Measurements from ENCODE around the gene PCGF5.

DNA sequence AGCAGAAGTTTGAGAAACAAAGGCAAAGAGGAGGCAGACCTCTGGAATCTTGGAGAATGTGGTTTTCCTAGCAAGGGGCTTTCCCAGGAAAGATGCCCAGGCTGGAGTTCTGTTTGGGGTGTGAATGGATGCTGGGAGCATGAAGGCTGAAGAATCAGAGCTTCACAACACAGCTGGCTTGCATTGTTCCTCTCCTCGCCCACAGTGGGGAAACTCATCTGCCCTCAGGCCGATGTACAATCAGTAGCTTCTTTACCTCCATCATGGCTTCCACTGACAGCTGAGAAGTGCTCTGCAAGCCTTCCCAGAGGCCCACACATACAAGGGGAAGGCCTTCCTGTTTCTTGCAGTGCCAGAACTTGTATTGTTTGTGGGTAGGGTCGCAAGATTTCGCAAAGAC lies 98.9 kb downstream of the PCGF5 start:
- TF ChIP-seq CTCF (IDR thresholded peaks at IDR 0.05; ENCODE audit: insufficient read depth, low read length): no peak
- no peak for TF ChIP-seq GABPA (IDR thresholded peaks at IDR 0.05; ENCODE audit: low read depth)
- TF ChIP-seq POLR2AphosphoS5 (IDR thresholded peaks at IDR 0.05; ENCODE audit: low read depth): no peak
- TF ChIP-seq, protein P1, sequence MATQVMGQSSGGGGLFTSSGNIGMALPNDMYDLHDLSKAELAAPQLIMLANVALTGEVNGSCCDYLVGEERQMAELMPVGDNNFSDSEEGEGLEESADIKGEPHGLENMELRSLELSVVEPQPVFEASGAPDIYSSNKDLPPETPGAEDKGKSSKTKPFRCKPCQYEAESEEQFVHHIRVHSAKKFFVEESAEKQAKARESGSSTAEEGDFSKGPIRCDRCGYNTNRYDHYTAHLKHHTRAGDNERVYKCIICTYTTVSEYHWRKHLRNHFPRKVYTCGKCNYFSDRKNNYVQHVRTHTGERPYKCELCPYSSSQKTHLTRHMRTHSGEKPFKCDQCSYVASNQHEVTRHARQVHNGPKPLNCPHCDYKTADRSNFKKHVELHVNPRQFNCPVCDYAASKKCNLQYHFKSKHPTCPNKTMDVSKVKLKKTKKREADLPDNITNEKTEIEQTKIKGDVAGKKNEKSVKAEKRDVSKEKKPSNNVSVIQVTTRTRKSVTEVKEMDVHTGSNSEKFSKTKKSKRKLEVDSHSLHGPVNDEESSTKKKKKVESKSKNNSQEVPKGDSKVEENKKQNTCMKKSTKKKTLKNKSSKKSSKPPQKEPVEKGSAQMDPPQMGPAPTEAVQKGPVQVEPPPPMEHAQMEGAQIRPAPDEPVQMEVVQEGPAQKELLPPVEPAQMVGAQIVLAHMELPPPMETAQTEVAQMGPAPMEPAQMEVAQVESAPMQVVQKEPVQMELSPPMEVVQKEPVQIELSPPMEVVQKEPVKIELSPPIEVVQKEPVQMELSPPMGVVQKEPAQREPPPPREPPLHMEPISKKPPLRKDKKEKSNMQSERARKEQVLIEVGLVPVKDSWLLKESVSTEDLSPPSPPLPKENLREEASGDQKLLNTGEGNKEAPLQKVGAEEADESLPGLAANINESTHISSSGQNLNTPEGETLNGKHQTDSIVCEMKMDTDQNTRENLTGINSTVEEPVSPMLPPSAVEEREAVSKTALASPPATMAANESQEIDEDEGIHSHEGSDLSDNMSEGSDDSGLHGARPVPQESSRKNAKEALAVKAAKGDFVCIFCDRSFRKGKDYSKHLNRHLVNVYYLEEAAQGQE (IDR thresholded peaks at IDR 0.05; ENCODE audit: insufficient replicate concordance, low read depth): no peak

Data from HL-60 (cell line).